Head of caudate nucleus (tissue), 42 donors: ENCODE results near the gene RAPGEF4.
A peak's percentile ranks its signal among the peaks of the same experiment; 100 is the strongest.
"Not testable (repeated sequence)": the region's sequence is repeated elsewhere in the genome, so short reads cannot be mapped to it uniquely, and the experiment has no call there.

Experiments used
- DNase-seq, 42 donors: peaks; one replicate each; pipeline versions ENCODE4 v3.0.0 to v3.0.0-alpha.2; 2020 to 2021; ENCODE audit warnings: mixed read lengths in 7 of 42
- intact Hi-C: fragments of 100-400 bp; cut with DNase I; formaldehyde crosslinking; loops from one replicate; pipeline ENCODE4 v1.15.0; 2022

The RAPGEF4 gene

DNA sequence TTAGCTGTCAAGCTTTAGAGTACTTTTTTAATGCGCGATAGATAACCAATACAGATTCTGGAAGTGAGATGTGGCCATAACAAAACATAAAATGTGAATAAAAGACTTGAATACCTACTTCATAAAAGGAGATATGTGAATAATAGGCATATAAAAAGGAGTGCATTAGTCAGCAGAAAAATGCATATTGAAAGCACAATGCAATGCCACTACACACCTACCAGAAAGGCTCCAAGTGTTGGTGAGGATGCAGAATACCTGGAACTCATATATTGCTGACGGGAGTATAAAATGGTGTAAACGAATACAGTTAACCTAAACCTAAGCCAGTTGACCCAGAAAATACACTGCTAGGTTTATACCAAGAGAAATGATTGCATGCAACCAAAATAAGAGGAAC is 10.9 kb upstream of the RAPGEF4 start:
- intact Hi-C loops: no loop called here
- no peak for DNase-seq

DNA sequence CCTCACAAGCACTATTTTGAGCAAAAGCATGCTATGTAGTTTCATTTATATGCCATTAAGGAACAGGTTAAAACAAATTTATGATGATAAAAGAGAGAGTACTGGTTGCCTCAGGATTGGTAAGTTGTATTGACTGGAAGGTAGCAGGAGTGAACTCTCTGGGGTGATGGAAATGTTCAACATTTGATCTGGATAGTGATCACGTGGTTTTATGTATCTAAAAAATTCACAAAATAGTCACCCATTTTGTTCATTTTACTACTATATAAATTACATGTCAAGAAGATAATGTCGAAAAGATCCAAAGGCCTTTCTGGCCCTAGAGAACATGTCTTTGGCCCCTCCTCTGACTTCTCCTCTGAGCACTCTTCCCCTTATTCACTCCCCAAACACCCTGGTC is 10.4 kb upstream of the RAPGEF4 start:
- no peak for DNase-seq
- intact Hi-C loops: no loop called here

DNA sequence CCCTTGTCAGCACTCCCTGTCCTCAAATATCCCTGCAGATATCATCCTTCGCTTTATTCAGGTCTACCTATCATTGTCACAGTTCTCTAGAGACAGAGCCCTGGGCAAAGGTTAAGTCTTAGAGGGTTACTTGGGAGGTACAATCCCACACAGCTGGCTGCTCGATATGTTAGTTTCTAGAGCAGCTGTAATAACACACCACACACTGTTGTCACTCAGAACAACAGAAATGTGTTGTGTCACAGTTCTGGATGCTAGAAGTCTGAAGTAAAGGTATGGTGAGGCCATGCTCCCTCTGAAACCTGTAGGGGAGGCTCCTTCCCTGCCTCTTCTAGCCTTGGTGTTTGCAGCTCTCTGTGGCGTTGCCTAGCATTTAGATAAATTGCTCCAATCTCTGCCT is 9.9 kb upstream of the RAPGEF4 start:
- no peak for DNase-seq
- intact Hi-C loops: no loop called here

DNA sequence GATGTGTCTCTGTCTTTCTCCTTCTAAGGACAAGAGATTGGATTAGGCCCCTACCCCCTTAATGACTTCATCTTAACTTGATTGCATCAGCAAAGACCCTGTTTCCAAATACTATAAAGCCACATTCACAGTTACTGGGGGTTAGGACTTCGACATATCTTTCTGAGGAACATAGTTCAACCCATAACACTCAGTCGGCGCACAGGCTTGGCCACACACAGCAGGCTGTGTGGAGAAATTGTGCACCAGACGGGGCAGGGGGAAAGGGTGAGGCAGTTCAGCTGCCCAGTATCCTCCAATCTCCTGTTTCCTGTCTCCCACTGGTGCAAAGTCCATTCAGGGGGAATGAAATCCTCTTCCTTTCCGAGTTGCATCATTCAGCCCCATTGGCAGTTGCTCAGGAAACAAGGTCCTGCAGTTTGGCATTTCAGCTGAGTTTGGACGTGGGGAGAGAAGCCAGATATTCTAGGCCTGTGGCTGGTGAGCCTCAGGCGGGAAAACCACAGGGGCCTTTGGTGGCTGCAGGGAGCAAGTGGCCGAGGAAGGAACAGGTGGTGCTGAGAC is 9.4 kb upstream of the RAPGEF4 start:
- intact Hi-C loops: no loop called here
- no peak for DNase-seq

DNA sequence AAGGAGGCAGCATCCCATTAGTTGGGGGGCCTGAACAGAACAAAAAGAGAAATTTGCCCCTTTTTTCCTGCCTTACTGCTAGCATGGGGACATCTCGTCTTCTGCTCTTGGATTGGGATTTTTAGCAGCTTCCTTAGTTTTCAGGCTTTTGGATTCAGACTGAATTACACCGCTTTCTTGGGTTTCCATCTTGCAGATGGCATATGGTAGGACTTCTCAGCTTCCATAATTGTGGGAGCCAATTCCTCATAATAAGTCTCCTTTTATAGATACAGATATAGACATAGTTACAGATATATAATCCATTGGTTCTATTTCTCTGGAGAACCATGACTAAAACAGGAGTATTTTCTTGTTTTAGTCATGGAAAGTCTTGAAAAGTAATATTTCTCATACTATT is 5.2 kb upstream of the RAPGEF4 start:
- DNase-seq: no peak
- intact Hi-C loops: no loop called here

DNA sequence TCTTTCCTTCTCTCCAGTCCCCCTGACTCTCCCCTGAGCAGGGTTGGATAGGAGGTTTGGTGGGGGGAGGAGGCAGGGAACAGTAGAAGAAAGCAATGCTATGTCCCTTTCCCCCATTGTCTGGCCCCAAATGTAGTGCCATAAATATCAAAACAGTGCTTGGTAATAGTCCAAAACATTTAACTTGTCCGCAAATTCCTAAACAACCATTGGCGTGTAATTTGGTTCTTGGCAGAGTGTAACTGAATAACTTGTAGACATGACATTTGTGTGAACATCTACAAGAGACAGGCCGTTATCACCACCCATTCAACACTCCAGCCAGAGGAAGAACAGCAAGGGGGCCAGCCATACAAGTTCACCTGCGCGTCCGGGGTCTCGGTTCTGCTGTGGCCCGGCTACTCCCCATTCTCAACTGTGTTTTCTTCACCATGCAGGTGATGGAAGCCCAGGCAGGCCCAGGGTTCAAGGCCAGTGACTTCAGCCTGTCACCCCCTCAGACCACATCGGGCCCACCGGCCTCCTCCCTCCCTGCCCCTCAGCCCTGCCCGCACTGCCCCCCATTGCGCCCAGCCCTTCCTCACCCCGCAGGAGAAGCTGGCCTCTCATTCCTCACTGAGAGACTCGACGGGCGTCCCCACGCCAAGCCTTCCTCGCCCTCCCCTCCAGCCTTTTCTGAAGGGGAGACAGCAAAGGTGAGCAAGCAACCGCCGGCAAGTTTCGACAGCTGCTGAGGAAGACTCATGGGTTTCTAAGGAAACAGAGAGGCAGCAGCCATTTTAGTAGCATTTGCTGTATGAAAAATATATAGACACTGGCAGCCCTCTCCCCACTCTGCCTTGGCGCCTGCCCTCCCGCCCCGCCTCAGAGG is 699 bp upstream of the RAPGEF4 start:
- peak in 5 of 42 donors; percentile 16 to 33 (median 24) for DNase-seq
- intact Hi-C loops: no loop called here

DNA sequence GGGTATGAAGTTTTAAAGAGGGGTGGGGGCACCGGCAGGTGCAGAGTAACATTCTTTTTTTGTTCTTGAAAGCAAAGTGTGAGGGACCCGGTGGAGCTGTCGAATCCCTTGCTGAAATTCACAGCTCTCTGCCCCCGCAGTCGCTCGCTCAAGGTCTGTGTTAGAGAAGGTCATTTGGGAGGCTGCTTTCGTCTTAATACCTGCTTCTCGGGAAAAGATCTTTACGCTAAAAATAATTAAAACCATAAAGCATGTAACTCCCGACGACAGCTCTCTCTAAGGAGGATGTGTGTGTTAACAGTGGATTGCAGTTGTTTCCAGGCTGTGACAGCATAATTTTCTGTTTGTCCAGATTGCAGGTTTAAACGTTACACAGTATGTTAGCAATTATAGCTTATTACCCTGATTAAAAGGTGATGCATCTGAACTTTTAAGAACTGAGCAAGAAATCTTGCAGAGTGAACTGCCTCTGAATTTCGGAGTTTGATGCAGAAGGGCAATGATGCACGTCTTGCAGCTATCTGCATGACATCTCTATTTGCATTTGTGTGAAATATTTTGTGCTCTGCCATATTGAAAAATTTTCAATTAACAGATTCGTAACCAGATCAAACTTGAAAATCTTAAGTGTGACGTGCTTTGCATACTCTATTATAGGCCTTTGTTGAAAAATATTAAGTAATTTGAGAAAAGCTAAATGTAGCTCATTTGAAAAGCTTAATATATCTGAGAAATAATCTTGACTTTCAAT is 954 bp downstream of the RAPGEF4 start:
- peak in 38 of 42 donors; percentile 15 to 76 (median 45) for DNase-seq
- intact Hi-C loops: no loop called here

DNA sequence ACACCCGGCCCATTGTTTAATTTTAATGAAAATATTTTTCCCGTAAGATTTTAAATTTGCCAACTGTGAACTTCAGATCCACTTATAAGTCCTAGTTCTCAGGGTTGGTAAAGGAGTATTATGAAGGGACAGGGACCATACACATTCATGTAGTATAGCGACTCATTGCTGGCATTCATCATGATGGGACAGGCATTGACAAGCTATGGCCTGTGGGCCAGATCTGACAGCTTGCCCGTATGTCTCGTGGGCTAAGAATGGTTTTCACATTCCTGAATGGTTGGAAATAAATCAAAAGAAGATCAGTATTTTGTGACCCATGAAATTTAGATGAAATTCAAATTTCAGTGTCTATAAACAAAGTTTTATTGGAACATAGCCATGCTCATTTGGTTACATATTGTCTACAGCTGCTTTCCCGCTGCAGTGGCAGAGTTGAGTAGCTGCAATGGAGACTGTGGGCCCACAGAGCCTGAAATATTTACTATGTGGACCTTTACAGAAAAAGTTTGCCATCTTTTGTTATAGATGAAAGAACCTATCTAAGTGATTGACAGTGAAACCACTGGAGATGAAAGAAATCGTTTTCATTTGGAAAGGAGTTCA is 4.1 kb downstream of the RAPGEF4 start:
- DNase-seq: no peak
- intact Hi-C loops: no loop called here

DNA sequence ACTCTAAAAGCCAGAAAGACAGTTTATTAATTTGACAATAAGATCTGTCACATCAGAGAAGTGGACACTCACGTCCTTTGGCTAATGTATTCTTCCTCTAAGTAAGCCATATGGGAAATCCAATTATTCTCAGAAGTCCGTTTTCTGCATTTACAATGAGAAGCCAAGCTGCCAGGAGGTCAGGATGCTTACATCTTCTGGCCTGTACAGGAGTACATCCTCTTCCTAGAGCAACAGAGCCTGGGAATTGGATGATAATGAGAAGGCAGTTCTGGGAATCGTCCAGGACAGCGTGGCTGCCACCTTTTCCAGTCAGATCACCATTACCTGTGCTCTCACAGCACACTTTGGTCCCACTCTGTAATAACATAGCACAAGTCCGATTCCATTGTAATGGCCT is 5.2 kb downstream of the RAPGEF4 start:
- DNase-seq: no peak
- intact Hi-C loops: no loop called here

DNA sequence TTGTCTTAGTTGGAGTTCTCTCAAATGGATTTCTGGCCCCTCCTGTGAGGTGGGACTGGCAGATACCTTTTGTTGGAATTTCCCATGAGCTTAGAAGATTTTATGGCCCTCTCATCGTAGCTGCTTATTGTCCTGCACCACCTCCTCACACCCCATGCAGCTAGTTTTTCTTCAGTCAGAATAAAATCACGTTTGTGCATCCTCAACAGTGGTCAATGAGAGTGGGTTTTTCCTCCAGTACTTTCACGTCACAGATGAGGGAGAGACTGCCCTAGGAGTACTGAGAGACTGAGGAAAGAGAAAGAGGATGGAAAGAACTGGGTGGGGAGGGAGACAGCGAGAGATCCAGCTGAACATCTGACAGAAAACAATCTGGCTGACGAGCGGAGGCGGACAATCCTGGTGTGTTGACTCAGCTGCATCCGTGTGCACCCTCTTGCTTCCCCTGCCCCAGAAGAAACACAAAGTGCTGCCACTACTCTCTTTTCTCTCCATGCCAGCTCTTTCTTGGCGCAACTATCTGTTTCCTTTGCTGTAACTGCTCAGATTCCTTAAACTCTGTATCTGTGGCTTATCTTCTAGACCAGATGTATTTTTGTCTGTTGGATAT is 7.4 kb downstream of the RAPGEF4 start:
- DNase-seq: peak in 41 of 42 donors; percentile 13 to 86 (median 58)
- intact Hi-C loops: no loop called here

DNA sequence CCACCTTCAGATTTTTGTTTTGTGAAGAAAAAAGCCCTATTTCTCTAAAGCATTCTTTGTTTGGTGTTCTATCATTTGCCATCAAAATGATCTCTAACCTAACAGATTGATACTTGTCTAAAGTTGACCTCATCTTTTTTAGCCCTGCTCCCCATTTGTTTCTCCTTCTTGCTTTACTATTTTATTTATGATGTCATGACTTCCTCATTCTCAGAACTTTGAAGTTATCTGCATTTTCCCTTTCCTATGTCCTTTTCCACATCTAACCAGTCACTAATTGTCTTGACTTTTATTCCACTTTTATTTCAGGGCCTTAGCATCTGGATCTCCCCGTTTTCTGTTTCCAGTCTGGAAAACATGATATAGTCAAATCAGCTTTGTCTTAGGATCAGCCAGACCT is 8.3 kb downstream of the RAPGEF4 start:
- no peak for DNase-seq
- intact Hi-C loops: no loop called here

DNA sequence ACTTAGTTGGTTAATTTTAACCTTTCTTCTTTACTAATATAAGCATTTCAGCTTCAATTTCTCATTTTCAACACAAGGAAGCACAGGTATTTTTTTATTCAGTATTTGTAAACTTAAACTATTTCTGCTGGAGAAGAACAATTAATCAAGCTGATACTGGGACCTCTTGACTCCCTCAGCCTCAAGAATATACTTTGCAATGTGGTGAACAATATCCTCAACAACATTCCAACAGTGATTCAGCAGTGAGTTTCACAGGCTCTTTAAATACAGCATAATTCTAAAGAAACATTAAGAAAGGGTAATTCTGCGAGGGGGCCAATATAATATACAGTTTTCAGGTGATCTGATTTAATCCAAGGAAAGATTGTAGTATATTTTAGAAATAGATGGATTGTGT is 10.0 kb downstream of the RAPGEF4 start:
- intact Hi-C loops: no loop called here
- no peak for DNase-seq

DNA sequence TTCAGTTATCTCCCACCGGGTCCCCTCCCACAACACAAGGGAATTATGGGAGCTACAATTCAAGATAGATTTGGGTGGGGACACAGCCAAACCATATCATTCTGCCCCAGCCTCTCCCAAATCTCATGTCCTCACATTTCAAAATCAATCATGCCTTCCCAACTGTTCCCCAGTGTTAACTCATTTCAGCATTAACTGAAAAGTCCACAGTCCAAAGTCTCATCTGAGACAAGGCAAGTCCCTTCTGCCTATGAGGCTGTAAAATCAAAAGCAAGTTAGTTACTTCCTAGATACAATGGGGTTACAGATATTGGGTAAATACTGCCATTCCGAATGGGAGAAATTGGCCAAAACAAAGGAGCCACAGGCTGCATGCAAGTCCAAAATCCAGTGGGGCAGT is 12.9 kb downstream of the RAPGEF4 start:
- intact Hi-C loops, DNase-seq: not testable (repeated sequence)

DNA sequence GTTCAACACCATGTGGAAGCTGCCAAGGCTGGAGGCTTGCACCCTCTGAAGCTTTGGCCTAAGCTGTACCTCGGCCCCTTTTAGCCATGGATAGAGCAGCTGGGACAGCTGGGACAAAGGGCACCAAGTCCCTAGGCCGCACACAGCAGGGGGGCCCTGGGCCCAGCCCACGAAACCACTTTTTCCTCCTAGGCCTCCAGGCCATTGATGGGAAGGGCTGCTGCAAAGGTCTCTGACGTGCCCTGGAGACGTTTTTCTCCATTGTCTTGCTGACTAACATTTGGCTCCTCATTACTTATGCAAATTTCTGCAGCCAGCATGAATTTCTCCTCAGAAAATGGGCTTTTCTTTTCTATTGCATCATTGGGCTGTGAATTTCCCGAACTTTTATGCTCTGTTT is 13.7 kb downstream of the RAPGEF4 start:
- intact Hi-C loops: no loop called here
- DNase-seq: no peak

DNA sequence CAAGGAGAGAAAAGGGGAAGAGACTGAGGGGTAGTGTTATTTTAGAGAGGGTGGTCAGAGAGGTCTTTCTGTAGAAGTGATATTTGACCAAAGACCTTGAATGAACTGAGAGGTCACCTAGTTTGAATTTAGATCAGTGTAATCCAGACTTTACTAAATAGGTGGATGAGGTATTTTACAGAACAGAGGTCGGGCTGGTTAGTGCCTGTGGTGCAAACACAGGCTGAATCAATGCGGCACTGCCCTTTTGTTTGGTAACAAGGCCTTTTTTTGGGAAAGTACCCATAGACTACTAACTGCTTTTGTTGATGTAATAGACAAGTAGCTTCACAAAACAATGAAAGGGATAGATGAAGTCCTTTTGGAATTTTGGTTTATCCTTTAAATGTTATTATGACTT is 15.9 kb downstream of the RAPGEF4 start:
- intact Hi-C loops: no loop called here
- no peak for DNase-seq

DNA sequence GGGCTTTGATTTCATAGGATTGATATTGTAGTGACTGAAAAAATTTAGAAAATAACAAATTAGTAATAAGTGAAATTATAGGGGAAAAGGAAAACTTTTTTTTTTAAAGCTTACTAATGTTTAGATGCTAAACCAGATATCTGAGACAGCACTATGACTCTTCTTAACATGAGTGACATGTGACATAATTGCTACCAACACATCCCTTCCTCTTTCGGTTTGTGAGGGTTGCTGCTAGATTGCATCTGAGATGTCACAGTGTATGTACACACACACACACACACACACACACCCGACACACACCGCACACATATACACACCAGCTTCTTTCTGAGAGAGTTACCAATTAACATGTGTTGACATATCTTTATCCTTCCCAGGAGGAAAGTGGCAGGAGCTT is 18.0 kb downstream of the RAPGEF4 start:
- no peak for DNase-seq
- intact Hi-C loops: no loop called here

DNA sequence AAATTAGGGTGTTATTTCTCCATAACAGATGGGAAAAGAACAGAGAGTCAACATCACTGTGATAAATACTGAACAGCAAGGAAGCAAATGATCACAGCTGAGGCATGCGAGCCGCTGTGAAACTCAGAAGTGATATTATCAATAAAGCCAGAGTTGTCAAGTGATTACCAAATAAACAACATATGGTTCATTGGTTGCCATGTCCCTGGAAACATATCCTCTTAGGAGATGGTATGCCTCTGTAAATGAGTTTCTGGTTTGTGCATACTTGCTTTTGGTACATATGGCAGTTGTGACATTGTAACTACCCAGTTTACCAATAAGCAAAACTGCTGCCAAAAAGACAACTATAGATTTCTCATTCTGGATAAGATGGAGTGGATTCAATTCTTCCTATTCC is 23.8 kb downstream of the RAPGEF4 start:
- no peak for DNase-seq
- intact Hi-C loops: no loop called here

DNA sequence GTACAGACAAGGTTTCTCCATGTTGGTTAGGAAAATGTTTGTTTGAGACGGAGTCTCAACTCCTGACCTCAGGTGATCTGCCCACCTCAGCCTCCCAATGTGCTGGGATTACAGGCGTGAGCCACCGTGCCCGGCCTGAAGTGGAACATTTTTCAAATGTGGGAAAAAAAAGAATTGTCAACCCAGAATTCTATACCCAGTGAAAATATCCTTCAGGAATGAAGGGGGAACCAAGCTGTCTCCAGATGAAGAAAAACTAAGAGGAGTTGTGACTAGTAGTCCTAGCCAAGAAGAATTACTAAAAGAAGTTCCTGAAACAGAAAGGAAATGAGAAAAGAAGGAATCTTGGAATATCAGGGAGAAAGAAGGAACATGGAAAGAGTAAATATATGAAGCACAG is 25.7 kb downstream of the RAPGEF4 start:
- intact Hi-C loops: no loop called here
- no peak for DNase-seq

DNA sequence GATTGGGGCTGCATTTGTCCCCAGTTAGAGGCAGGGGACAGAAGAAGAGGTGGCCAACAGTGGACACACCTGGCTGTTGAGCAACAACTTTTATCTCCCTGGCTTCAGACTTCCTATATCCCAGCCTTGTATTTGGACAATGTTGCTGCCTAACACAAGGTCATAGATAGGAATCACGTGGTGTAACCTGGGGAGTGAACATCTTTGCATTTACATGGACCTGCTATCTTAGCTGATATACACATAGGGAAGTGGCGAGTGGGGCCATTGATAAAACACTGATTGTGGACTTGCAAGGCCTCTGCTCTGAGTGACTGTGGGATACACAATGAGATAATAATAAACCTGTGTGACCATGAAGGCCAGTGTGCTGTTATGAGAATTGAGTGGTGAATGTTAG is 26.9 kb downstream of the RAPGEF4 start:
- intact Hi-C loops: no loop called here
- no peak for DNase-seq

DNA sequence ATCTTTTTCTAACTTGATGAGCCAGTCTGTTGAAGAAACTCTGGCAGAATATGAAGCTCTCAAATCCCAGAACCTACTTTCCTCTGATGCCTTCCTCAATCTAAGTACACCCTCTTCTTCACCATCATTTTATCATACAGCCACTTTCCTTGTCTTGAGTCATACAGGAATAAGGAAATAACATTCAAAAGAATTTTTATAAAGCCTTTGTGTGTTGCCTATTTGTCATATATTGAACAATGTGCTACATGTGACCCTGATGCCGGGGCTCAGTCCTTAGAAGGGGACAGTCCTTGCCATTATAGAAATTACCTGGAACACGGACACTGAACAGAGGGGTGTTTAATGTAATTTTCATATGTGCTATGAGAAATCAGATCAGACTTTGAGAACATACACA is 27.4 kb downstream of the RAPGEF4 start:
- no peak for DNase-seq
- intact Hi-C loops: no loop called here
